ENCODE results near the gene STOX1.
A peak's percentile ranks its signal among the peaks of the same experiment; 100 is the strongest.
"Not testable (repeated sequence)": the region's sequence is repeated elsewhere in the genome, so short reads cannot be mapped to it uniquely, and the experiment has no call there.

STOX1 gene

GRCh38 chr10:68792115-68792514 lies 35.2 kb upstream of the STOX1 start:
- no peak for DNase-seq (ENCODE audit: low read depth, low spot score)
- no peak overlapping the region for H3K4me3 ChIP-seq (ENCODE audit: low read depth, low read length)
- ChIA-PET POLR2A (no interaction called here), CTCF (interaction anchor here (0.8 to 4.4 kb wide), 3 partner anchors 104 to 106 kb away, joined by 3 to 37 read pairs (median 4); no protein-coding TSS in a partner anchor)
- no peak for TF ChIP-seq CTCF (IDR thresholded peaks at IDR 0.05; ENCODE audit: insufficient read depth, low read length, missing control alignments)

GRCh38 chr10:68795886-68796532 lies 31.3 kb upstream of the STOX1 start:
- DNase-seq (ENCODE audit: low read depth, low spot score) = no peak
- CTCF ChIA-PET = interaction anchor here (0.9 to 4.4 kb wide), 2 partner anchors 102 to 104 kb away, joined by 3 to 37 read pairs; no protein-coding TSS in a partner anchor
- H3K4me3 ChIP-seq (ENCODE audit: low read depth, low read length) = no peak overlapping the region
- no peak for TF ChIP-seq CTCF (IDR thresholded peaks at IDR 0.05; ENCODE audit: insufficient read depth, low read length, missing control alignments)
- POLR2A ChIA-PET = interaction anchor here (0.6 to 0.7 kb wide), 2 partner anchors 105 to 159 kb away, joined by 3 read pairs; partner anchors contain the start of gene DDX21

GRCh38 chr10:68796605-68797004 lies 30.7 kb upstream of the STOX1 start:
- DNase-seq (ENCODE audit: low read depth, low spot score) = peak; percentile 16
- CTCF ChIA-PET = interaction anchor here (1.2 to 5.0 kb wide), 3 partner anchors 32 to 101 kb away, joined by 3 to 39 read pairs (median 37); no protein-coding TSS in a partner anchor
- POLR2A ChIA-PET = no interaction called here
- no peak for TF ChIP-seq CTCF (IDR thresholded peaks at IDR 0.05; ENCODE audit: insufficient read depth, low read length, missing control alignments)
- H3K4me3 ChIP-seq (ENCODE audit: low read depth, low read length) = no peak overlapping the region

GRCh38 chr10:68800211-68800610 lies 27.1 kb upstream of the STOX1 start:
- TF ChIP-seq CTCF (IDR thresholded peaks at IDR 0.05; ENCODE audit: insufficient read depth, low read length, missing control alignments) = no peak
- CTCF ChIA-PET = interaction anchor here (5.0 kb wide), 1 partner anchor 97 kb away, joined by 39 read pairs; no protein-coding TSS in a partner anchor
- no peak overlapping the region for H3K4me3 ChIP-seq (ENCODE audit: low read depth, low read length)
- DNase-seq (ENCODE audit: low read depth, low spot score) = no peak
- POLR2A ChIA-PET = no interaction called here

GRCh38 chr10:68804692-68805091 lies 22.6 kb upstream of the STOX1 start:
- TF ChIP-seq CTCF (IDR thresholded peaks at IDR 0.05; ENCODE audit: insufficient read depth, low read length, missing control alignments) = no peak
- no peak overlapping the region for H3K4me3 ChIP-seq (ENCODE audit: low read depth, low read length)
- DNase-seq (ENCODE audit: low read depth, low spot score) = no peak
- ChIA-PET POLR2A (no interaction called here), CTCF (no interaction called here)

- H3K4me3 ChIP-seq (ENCODE audit: low read depth, low read length); POLR2A ChIA-PET; CTCF ChIA-PET; DNase-seq (ENCODE audit: low read depth, low spot score): not testable (repeated sequence)
These were observed 16.5 kb upstream of the STOX1 start for GRCh38 chr10:68810830-68811229.

All from AG04449 (cell line).